C4-2B (cell line): ENCODE measurements around the gene SPACA7.

Source experiments
- CTCF ChIP-seq: fragments of 450-650 bp; conservative IDR thresholded peaks from 2 replicates; pipeline ENCODE4 v1.5.1; 2017; ENCODE audit warnings: mild to moderate bottlenecking
- ZFX ChIP-seq: fragments of 450-650 bp; IDR thresholded peaks from 2 replicates; pipeline ENCODE4 v1.6.1; 2017

- TF ChIP-seq CTCF (no peak), ZFX (no peak)
Observed at GRCh38 chr13:112451512-112452379, 75.6 kb downstream of the SPACA7 start.
